Anterior cingulate cortex (tissue), 58 donors: ENCODE data around the gene TIPIN.
A peak's percentile ranks its signal among the peaks of the same experiment; 100 is the strongest.
"Not testable (repeated sequence)": the region's sequence is repeated elsewhere in the genome, so short reads cannot be mapped to it uniquely, and the experiment has no call there.

ENCODE experiments used
- DNase-seq, 58 donors: peaks; one replicate each; lab custom pipeline; 2025; lab: John Stamatoyannopoulos, UW

TIPIN gene

DNA sequence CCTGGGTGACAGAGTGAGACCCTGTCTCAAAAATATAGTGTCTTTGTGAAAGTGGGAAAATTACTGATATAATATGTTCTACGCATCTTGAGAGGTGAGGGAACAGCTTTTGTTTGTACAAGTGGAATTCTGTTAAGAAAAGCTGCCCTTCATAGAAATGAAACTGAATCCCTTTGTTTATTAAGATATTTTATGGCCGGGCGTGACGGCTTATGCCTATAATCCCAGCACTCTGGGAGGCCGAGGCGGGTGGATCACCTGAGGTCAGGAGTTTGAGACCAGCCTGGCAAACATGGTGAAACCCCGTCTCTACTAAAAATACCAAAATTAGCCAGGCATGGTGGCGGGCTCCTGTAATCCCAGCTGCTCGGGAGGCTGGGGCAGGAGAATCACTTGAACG is 52.1 kb downstream of the TIPIN start:
- not testable (repeated sequence) for DNase-seq

DNA sequence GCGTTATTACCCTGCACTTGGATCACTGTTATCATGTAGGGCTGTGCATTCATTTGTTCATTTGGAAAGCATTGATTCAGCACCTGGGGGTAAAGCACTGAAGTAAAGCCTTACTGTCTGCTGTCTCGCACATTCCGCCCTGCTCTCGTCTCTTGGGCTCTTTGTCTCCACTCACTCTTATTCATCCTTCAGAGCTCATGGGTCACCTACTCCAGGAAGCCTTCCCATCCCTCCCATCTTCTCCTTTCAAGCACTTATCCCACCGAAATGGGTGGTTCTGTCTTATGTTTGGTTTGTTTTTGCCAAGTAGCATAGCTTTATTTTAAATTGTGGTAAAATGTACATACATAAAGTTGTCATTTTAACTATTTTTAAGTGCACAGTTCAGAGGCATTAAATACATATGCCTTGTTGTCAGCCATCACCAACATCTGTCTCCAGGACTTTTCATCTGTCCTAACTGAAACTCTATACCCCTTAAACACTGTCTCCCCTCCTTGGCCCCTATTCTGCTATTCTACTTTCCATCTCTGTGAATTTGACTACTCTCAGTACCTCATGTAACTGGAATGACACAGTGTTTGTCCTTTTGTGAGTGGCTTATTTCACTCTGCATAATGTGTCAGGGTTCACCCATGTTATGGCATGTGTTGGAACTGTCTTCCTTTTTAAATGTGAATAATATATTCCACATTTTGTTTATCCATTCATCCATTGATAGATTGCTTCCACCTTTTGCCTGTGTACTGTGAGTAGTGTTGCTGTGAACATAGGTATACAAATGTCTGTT is 53.8 kb downstream of the TIPIN start:
- no peak for DNase-seq

DNA sequence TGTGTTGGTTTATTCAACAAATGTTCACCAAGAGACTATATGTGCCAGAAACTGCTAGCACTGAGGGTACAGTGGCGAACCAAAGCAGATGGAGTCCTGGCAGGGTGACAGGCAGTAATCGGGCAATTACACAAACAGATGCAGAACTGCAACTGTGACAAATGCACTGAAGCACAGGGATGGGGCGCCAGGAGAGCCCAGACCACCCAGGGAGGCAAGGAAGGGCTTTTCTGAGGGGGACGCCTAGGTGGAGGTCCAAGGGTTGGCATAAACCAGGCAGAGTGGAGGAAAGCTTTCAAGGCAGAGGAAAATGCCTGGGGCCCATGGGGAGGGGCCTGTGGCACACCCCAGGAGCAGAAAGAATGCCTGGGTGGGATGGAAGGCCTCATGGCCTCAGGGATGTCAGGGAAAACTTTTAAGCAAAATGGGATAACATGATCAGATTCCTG is 57.7 kb downstream of the TIPIN start:
- DNase-seq: peak in 1 of 58 donors; percentile 13

DNA sequence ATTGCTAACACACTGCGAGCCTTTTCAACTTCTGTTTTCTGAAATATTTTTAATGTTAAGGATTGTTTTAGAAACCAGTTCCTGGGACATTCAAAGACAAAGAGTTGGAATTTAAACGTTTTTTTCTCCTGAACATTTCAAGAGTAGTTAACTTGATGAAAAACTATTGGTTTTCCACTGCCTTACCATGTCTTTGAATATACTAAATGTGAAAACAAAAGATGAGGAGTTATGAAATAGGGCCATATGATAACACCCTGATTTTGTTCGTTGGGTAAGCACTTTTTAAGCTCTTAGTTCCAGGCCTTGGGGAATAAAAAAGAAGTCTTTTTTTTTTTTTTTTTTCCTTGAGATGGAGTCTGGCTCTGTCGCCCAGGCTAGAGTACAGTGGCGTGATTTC is 60.3 kb downstream of the TIPIN start:
- no peak for DNase-seq

DNA sequence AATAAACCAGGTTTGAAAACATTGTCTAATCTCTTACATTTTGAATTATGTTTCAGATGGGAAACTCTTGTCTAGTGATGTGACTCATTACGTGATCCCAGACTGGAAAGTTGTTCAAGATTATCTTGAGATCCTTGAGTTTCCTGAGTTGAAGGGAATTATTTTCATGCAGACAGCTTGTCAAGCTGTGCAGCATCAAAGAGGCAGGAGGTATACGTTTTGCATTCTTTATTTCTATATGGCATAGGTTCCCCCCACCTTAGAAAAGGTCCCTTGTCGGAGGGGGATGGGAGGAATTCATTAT is 61.6 kb downstream of the TIPIN start:
- DNase-seq: no peak

DNA sequence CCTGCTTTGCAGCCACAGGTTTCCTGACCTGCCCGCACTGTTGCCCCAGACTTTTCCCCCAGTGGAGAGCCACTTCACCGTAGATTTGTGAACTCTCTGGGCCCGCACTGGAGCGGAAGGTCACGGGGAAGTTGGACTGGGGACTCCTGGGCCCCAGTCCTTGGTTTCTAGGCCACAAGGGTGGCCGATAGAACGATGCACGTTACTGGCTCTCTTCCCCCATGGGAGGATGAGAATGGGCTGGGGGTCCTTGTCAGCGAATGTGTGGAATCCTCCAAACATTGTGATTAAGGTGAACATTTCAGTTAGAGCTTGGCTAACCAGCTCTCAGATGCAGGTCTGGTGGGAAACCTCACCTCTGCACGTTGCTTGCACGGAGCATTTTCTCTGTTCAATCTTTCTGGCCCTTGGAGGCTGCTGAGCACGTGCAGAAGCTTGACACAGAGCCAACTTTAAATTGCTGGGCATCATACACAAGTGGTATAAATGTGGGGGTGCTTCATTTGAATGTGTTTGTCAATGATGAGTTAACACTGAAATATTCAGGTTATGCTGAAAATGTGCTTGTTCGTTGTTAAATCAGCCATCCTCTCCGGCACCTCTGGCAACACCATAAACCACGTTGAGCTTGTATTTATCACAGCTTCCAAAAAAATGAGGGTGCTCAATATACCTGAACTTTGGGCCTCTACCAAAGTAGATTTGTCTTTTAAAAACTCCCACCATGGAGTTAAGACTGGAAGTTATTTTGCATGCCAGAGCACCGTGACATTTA is 62.1 kb downstream of the TIPIN start:
- peak in 17 of 58 donors; percentile 7 to 66 (median 42) for DNase-seq

DNA sequence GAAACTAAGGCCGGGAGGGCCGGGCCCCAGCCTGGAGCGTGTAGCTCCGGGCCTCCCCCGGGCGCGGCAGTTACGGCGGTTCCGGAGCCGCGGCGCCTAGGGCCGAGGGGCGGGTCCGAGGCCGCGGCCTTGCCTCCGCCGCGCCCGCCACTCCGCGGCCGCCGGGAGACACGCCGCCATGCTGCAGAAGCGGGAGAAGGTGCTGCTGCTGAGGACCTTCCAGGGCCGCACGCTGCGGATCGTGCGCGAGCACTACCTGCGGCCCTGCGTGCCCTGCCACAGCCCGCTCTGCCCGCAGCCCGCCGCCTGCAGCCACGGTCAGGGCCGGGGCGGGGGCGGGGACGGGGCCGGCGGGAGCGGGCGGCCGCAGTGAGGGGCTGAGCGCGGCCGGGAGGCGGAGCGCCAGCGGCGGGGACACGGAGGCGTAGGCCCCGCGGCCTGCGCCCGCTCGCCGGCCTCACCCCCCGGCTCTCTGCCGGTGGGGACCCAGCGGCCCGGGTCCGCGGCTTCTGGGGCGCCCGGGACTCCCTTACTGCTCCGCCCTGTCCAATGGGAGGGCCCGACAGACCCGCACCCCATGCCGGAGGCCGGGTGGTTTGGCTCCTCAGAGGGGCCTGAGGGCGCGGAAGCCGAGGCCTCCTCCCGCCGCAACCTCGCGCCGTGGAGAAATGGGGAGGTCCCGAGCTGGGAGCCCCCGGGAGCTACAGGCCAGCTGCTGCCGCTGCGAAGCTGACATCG is 62.9 kb downstream of the TIPIN start, which contains the start of gene DIS3L:
TSS of gene DIS3L (plus strand) at position 150 of the 738 bp plus-strand sequence. CDS start at position 179, 29 bp downstream.
- DNase-seq: peak in 47 of 58 donors; percentile 10 to 79 (median 58)

DNA sequence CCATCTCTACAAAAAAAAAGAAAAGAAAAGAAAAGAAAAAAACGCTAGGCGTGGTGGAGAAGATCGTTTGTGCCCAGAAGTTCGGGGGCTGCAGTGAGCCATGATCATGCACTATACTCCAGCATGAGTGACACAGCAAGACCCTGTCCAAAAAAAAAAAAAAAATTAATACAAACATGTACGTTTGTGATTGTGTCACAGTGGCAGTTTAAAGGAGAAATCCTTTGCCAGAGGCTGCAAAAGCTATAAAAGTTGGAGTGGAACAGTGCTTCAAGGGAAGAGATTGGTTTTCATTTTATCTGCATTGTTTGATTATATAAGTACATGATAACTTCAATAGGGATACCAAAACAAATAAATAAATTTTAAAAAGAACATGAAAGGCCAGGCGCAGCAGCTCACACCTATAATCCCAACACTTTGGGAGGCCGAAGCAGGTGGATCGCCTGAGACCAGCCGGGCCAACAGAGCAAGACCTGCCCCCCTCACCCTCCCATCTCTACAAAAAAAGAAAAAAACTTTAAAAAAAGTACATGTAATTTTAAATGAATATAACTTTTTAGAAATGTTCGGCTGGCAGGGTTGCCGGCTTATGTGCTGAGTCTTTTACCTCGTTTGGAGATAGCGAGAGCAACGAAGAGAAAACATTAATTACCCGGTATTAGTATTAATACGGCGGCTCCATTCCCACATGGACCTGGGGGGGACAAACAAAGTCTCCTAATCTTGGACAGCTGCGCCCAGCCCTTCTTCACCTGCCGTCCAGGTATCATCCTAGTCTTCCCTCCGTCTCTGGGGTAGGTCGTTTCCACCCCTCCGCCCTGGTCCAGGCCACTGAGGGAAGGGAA is 63.7 kb downstream of the TIPIN start:
- peak in 5 of 58 donors; percentile 1 to 73 (median 53) for DNase-seq

DNA sequence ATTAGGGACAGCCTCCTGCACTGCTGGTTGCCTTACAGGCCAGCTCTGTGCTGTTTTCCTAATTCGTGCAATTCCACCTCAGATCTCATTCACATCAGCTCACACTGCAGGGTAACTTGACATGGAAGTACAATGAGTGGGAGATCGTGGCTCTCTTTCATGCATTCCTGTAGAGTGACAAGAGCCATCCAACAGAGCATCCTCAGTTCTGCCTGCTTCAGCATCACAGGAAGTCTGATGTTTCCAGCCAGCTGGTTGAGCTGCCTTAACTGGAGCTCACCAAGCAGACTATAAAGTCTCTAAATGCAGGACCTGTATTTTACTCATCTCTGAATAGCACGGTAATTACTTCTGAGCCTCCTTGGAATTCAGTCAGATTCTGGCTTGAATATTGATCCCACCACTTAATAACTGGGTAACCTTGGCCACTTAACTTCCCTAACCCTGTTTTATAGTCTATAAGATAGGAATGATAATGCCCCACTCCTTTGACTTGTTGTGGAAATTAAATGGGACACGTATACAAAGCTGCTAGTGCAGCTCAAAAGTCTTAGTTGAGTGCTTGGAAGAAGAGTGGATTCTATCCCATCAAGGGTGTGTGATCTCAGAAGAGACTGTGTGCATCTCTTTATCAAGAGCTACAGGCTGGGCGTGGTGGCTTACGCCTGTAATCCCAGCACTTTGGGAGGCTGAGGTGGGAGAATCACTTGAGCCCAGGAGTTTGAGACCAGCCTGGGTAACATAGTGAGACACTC is 64.5 kb downstream of the TIPIN start:
- peak in 1 of 58 donors; percentile 2 for DNase-seq

DNA sequence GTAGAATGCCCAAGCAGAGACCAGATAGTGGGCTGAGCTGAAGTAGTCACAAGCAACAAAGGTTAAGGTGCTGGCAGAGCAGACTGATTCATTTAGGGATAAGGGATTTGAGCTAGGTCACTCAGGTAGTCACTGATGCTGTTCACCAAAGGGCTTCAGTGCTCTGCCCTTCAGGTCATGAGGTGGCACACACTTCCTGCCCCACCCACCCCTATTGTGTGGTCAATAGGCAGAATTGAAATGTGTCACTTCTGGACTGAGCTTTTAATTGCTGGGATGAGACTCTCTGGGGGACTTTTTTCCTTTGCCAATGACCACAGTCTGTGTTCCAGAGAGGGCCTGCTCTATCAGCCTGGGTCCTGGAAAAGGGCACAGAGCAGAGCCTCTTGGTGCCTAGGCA is 66.0 kb downstream of the TIPIN start:
- DNase-seq: no peak

DNA sequence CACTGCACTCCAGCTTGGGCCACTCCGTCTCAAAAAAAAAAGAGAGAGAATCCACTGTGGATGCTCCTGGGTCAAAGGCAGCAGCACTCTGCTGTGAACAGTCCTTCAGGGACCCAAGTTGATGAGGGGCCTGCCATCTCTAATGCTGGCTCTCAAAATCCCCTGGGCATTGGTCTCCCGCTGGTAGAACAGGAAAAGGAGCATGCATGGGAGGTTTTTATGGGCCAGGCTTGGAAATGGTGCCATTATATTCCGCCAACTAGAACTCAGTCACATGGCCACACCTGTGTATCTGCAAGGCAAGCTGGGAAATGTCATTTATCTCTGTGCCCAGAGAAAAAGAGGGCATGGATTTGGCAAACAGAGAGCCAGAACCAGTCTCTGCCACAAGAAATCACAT is 66.5 kb downstream of the TIPIN start:
- no peak for DNase-seq

DNA sequence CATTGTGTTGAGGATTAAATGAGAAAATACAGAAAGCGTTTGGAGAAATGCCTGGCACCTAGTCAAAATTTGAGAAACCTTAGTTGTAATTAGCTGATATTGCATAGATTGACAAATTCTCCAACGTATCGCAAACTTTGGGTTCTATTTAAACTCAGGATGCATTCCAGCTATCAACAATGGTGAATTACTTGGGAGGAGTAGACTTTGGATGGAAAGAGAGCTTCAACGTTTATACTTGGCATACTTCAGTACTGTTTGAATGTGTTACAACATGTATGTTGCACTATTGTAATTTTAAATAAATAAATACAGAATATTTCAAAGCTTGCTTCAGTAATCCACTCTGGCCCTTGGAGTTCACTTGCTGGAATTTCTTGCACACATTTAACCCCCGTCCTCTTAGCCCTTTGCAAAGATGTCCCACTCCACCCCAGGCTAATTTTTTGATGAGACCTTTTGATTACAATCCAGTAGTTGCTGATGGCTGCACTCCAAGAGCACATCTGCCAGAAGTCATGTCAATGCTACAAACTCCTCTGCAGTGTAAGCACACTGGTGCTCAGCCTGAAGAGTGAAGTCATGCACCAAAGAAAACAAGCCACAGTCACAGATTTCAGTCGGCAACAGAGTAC is 67.8 kb downstream of the TIPIN start:
- DNase-seq: no peak

DNA sequence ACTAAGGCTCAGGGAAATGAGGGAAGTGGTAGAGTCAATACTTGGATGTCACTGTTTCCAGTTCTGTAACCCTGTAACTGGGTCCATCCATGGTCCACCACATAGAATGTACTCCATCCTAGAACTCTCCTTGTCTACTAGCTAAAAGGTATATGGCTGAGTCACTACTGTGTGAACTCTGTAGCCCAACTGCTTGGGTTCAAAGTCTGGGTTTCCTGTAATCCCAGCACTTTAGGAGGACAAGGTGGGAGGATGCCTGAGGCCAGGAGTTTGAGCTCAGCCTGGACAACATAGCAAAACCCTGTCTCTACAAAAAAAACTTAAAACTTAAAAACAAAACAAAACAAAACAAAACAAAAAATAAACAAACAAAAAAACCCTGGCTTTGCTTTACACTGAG is 68.4 kb downstream of the TIPIN start:
- no peak for DNase-seq

DNA sequence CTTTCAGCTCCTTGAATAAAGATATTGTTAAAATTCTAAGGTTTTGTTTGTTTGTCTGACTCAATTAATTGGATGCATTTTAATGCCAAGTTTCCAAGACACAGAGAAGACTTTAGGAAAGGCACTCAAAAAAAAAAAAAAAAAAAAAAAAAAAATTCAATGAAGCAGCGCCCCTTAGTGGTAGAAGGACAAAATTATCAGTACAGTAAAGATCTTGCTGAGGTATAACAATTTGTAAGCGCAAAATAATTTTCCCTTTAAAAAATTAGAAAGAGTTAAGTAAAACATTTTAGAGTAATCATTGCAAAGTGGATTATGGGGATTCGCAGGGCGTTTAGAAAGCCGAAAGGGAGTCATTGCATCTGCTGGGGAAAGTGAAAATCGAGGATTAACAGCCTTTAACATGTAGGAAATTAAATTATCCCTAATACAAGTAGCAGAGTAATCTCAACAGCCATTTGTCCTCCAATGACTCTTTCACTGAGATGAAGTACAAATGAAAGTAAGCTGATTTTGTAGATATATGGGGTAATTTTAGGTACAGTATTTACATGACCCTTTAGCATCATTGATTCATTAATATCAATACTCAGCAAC is 68.9 kb downstream of the TIPIN start:
- DNase-seq: peak in 1 of 58 donors; percentile 37
